ENCODE data around the gene RAB40B. TPM values are rescaled to one million over a fixed set of nuclear protein-coding genes. Genes with fewer than 3 reads are reported as not detected.
A peak's percentile ranks its signal among the peaks of the same experiment; 100 is the strongest.

RAB40B gene
- total and polyA plus RNA-seq, 2 of the 13 experiments (the other 11 are each of a cell fraction or from before 2014, with no cell fraction given): 6.2 to 6.5 TPM

DNA sequence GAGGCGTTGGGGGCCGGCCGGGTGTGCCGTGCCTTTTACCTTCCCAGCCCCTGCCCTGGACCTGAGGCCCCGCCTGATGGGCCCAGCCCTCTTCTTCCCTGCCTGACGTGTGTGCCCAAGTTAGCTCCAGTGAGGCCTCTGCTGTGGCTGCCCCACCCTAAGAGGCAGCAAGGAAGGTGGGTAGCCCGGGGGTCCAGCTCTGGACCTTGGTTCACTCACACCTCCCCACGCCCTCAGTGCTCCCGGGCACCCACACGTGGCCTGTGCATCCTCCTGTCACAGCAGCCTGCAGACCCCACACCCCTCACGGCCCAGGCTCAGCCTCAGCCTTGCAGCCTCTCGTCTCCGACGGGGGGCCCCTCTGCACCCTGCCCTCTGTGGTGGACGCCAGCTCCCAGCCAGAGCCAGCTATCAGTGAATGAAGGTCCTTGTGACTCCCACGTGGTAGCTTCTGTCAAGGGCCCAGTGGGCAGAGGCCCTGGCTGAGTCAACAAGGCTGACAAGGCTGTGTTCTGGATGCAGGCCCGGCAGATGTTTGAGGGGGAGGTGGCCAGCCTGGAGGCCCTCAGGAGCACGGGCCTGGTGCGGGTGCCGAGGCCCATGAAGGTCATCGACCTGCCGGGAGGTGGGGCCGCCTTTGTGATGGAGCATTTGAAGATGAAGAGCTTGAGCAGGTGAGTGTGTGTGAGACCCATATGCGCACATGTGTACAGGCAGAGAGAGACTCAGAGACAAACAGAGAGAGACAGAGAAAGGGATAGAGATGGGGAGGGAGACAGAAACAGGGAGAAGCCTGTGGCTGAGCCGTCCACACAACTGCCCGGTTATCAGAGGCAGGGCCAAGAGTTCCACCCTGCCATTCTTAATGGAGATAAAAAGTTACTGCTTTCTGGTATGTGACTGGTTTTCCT, 39.7 kb upstream of the RAB40B start (continued):
- TF ChIP-seq, protein P1, sequence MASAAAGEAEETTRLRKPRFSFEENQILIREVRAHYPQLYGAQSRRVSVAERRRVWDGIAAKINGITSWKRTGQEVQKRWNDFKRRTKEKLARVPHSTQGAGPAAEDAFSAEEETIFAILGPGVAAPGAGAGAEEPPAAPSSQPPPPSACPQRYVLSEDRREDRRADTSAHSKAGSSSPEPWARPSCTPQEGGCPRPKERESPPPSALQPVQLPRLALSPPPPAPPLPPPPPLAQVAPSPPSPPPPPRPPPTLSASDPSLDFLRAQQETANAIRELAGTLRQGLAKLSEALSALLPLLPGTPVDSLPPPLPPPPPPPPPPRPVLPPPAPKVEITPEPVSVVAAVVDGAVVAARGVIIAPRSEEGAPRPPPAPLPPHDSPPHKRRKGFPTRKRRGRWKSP (CRISPR knock-in tag; IDR thresholded peaks at IDR 0.05): peak; percentile 99
- TF ChIP-seq YEATS4 (CRISPR knock-in tag; IDR thresholded peaks at IDR 0.05; ENCODE audit: borderline replicate concordance): peak; percentile 99
- peak; percentile 99 for TF ChIP-seq RARG (CRISPR knock-in tag; IDR thresholded peaks at IDR 0.05; ENCODE audit: low read depth)
- TF ChIP-seq IRF2 (CRISPR knock-in tag; IDR thresholded peaks at IDR 0.05): peak; percentile 99
- TF ChIP-seq ZBTB7A (CRISPR knock-in tag; IDR thresholded peaks at IDR 0.05): peak; percentile 96
- TF ChIP-seq, protein P2, sequence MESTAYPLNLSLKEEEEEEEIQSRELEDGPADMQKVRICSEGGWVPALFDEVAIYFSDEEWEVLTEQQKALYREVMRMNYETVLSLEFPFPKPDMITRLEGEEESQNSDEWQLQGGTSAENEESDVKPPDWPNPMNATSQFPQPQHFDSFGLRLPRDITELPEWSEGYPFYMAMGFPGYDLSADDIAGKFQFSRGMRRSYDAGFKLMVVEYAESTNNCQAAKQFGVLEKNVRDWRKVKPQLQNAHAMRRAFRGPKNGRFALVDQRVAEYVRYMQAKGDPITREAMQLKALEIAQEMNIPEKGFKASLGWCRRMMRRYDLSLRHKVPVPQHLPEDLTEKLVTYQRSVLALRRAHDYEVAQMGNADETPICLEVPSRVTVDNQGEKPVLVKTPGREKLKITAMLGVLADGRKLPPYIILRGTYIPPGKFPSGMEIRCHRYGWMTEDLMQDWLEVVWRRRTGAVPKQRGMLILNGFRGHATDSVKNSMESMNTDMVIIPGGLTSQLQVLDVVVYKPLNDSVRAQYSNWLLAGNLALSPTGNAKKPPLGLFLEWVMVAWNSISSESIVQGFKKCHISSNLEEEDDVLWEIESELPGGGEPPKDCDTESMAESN (CRISPR knock-in tag; conservative IDR thresholded peaks at IDR 0.05): peak; percentile 99
- TF ChIP-seq ZNF326 (CRISPR knock-in tag; IDR thresholded peaks at IDR 0.05; ENCODE audit: borderline replicate concordance): no peak
- peak; percentile 99; the same call in 1 of the 2 replicates for TF ChIP-seq ZZZ3 (CRISPR knock-in tag; IDR thresholded peaks at IDR 0.05; ENCODE audit: borderline replicate concordance)
- TF ChIP-seq SMC3 (IDR thresholded peaks at IDR 0.05; ENCODE audit: low read length): no peak; the same call in 1 of the 2 replicates
- TF ChIP-seq, protein P3, sequence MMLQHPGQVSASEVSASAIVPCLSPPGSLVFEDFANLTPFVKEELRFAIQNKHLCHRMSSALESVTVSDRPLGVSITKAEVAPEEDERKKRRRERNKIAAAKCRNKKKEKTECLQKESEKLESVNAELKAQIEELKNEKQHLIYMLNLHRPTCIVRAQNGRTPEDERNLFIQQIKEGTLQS (CRISPR knock-in tag; IDR thresholded peaks at IDR 0.05): peak; percentile 63
- TF ChIP-seq ZNF329 (CRISPR knock-in tag; IDR thresholded peaks at IDR 0.05; ENCODE audit: low read depth): peak; percentile 90
- TF ChIP-seq ZNF501 (CRISPR knock-in tag; IDR thresholded peaks at IDR 0.05): peak; percentile 100
- peak; percentile 92; the same call in 1 of the 2 replicates for TF ChIP-seq ZNF839 (CRISPR knock-in tag; IDR thresholded peaks at IDR 0.05; ENCODE audit: borderline replicate concordance)
- peak; percentile 96 for TF ChIP-seq ZNF446 (CRISPR knock-in tag; IDR thresholded peaks at IDR 0.05)
- peak; percentile 92 for TF ChIP-seq MED13 (CRISPR knock-in tag; IDR thresholded peaks at IDR 0.05)
- TF ChIP-seq BRCA1 (CRISPR knock-in tag; IDR thresholded peaks at IDR 0.05): peak; percentile 99
- no peak; the same call in 1 of the 2 replicates for TF ChIP-seq POLR2AphosphoS5 (IDR thresholded peaks at IDR 0.05; ENCODE audit: low read depth, low read length)
- peak; percentile 98 for TF ChIP-seq FLYWCH1 (CRISPR knock-in tag; IDR thresholded peaks at IDR 0.05)
- TF ChIP-seq, protein P4, sequence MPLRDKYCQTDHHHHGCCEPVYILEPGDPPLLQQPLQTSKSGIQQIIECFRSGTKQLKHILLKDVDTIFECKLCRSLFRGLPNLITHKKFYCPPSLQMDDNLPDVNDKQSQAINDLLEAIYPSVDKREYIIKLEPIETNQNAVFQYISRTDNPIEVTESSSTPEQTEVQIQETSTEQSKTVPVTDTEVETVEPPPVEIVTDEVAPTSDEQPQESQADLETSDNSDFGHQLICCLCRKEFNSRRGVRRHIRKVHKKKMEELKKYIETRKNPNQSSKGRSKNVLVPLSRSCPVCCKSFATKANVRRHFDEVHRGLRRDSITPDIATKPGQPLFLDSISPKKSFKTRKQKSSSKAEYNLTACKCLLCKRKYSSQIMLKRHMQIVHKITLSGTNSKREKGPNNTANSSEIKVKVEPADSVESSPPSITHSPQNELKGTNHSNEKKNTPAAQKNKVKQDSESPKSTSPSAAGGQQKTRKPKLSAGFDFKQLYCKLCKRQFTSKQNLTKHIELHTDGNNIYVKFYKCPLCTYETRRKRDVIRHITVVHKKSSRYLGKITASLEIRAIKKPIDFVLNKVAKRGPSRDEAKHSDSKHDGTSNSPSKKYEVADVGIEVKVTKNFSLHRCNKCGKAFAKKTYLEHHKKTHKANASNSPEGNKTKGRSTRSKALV (CRISPR knock-in tag; IDR thresholded peaks at IDR 0.05): peak; percentile 99
- TF ChIP-seq, protein P5, sequence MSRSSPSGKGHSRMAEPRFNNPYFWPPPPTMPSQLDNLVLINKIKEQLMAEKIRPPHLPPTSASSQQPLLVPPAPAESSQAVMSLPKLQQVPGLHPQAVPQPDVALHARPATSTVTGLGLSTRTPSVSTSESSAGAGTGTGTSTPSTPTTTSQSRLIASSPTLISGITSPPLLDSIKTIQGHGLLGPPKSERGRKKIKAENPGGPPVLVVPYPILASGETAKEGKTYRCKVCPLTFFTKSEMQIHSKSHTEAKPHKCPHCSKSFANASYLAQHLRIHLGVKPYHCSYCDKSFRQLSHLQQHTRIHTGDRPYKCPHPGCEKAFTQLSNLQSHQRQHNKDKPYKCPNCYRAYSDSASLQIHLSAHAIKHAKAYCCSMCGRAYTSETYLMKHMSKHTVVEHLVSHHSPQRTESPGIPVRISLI (CRISPR knock-in tag; IDR thresholded peaks at IDR 0.05; ENCODE audit: borderline replicate concordance): peak; percentile 83; the same call in 1 of the 2 replicates
- TF ChIP-seq ZNF616 (CRISPR knock-in tag; IDR thresholded peaks at IDR 0.05; ENCODE audit: low read depth): peak; percentile 99
- TF ChIP-seq, protein P6, sequence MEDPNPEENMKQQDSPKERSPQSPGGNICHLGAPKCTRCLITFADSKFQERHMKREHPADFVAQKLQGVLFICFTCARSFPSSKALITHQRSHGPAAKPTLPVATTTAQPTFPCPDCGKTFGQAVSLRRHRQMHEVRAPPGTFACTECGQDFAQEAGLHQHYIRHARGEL (CRISPR knock-in tag; IDR thresholded peaks at IDR 0.05): peak; percentile 86; the same call in 1 of the 2 replicates
- no peak for TF ChIP-seq ZNF850 (CRISPR knock-in tag; conservative IDR thresholded peaks at IDR 0.05)
